SK-N-SH (cell line): ENCODE measurements around the gene LENG9.
"Not testable (repeated sequence)": the region's sequence is repeated elsewhere in the genome, so short reads cannot be mapped to it uniquely, and the experiment has no call there.

Experiments used
- EZH2phosphoT487 ChIP-seq: fragments of 200-600 bp; sonication (generic); IDR thresholded peaks from 2 replicates; pipeline ENCODE4 v1.6.1; 2017; ENCODE audit warnings: low read depth, mixed run types, mild to moderate bottlenecking, antibody characterized with exemption, moderate library complexity, borderline replicate concordance
- NFIC ChIP-seq: IDR thresholded peaks from 2 replicates; pipeline ENCODE4 v1.4.0; 2012; ENCODE audit warnings: borderline replicate concordance
- POLR2AphosphoS5 ChIP-seq: IDR thresholded peaks from 2 replicates; pipeline ENCODE4 v1.6.1; 2012; ENCODE audit warnings: low read depth, low read length
- RCOR1 ChIP-seq: fragments of 150-350 bp; IDR thresholded peaks from 2 replicates; pipeline ENCODE4 v1.6.1; 2017; ENCODE audit warnings: antibody characterized with exemption, low read length
- RFX5 ChIP-seq: IDR thresholded peaks from 2 replicates; pipeline ENCODE4 v1.6.1; 2012; ENCODE audit warnings: mild to moderate bottlenecking, improper control_type of control experiment, low read length
- TAF1 ChIP-seq: IDR thresholded peaks from 2 replicates; pipeline ENCODE4 v1.6.1; 2012; ENCODE audit warnings: low read depth, mild to moderate bottlenecking, low read length, moderate library complexity, borderline replicate concordance
- TF ChIP-seq, protein P1 (sequence below): fragments of 200-600 bp; sonication (generic); IDR thresholded peaks from 2 replicates; pipeline ENCODE4 v1.6.1; 2017; ENCODE audit warnings: antibody characterized with exemption, mild to moderate bottlenecking, moderate library complexity
- TF ChIP-seq, protein P2 (sequence below): fragments of 150-350 bp; IDR thresholded peaks from 2 replicates; pipeline ENCODE4 v1.6.1; 2017; ENCODE audit warnings: antibody characterized with exemption, low read length, low read depth, borderline replicate concordance

DNA sequence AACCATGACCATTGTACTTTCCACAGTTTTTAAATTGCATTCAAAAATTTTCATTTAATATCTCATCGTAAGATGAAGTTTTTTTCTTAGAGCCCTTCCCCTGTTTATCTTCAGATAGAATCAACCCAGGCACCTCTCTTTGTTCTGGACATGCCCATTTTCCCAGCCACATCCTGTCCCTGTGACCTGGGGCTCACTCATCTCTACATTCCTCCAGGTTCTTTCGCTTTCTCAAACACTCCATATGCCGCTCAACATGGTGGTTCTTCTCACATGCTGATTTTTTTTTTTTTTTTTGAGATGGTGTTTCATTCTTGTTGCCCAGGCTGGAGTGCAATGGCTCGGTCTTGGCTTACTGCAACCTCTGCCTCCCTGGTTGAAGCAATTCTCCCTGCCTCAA is 42.0 kb upstream of the LENG9 start:
- TF ChIP-seq, protein P1, sequence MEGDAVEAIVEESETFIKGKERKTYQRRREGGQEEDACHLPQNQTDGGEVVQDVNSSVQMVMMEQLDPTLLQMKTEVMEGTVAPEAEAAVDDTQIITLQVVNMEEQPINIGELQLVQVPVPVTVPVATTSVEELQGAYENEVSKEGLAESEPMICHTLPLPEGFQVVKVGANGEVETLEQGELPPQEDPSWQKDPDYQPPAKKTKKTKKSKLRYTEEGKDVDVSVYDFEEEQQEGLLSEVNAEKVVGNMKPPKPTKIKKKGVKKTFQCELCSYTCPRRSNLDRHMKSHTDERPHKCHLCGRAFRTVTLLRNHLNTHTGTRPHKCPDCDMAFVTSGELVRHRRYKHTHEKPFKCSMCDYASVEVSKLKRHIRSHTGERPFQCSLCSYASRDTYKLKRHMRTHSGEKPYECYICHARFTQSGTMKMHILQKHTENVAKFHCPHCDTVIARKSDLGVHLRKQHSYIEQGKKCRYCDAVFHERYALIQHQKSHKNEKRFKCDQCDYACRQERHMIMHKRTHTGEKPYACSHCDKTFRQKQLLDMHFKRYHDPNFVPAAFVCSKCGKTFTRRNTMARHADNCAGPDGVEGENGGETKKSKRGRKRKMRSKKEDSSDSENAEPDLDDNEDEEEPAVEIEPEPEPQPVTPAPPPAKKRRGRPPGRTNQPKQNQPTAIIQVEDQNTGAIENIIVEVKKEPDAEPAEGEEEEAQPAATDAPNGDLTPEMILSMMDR = not testable (repeated sequence)
- not testable (repeated sequence) for TF ChIP-seq TAF1, POLR2AphosphoS5, NFIC, RCOR1, EZH2phosphoT487, RFX5
- TF ChIP-seq, protein P2, sequence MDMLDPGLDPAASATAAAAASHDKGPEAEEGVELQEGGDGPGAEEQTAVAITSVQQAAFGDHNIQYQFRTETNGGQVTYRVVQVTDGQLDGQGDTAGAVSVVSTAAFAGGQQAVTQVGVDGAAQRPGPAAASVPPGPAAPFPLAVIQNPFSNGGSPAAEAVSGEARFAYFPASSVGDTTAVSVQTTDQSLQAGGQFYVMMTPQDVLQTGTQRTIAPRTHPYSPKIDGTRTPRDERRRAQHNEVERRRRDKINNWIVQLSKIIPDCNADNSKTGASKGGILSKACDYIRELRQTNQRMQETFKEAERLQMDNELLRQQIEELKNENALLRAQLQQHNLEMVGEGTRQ = not testable (repeated sequence)
